GM23338 (cell line): ENCODE results near the gene FAM81B. TPM values are rescaled to one million over a fixed set of nuclear protein-coding genes. Genes with fewer than 3 reads are reported as not detected.

Source experiments
- ATAC-seq: fragments of 200-7000 bp; cut with Tn5 transposase; 3 replicates; pipeline ENCODE4 v1.9.1; 2020
- DNase-seq: peaks from one replicate; pipeline ENCODE4 v3.0.0-alpha.2; 2015; ENCODE audit warnings: low spot score
- H2AFZ ChIP-seq: fragments of 200-600 bp; sonication (generic); 2 replicates; pipeline ENCODE4 v1.8.0; 2016; ENCODE audit warnings: antibody characterized with exemption, mild to moderate bottlenecking, moderate library complexity
- H3F3A ChIP-seq: fragments of 200-600 bp; sonication (generic); replicated peaks from 2 replicates; pipeline ENCODE4 v1.8.0; 2017; ENCODE audit warnings: antibody characterized with exemption, mixed run types, low read depth
- H3K27ac ChIP-seq: fragments of 200-600 bp; sonication (generic); 2 replicates; pipeline ENCODE4 v1.6.1; 2016; ENCODE audit warnings: low read depth
- H3K27me3 ChIP-seq: fragments of 200-600 bp; sonication (generic); 2 replicates; pipeline ENCODE4 v1.8.0; 2016; ENCODE audit warnings: mild to moderate bottlenecking, mixed run types, moderate library complexity; ENCODE audit not compliant: insufficient read depth
- H3K36me3 ChIP-seq: fragments of 200-600 bp; sonication (generic); 2 replicates; pipeline ENCODE4 v1.8.0; 2016; ENCODE audit warnings: mild to moderate bottlenecking; ENCODE audit not compliant: insufficient read depth
- H3K4me1 ChIP-seq: fragments of 200-600 bp; sonication (generic); 2 replicates; pipeline ENCODE4 v1.8.0; 2016; ENCODE audit warnings: mild to moderate bottlenecking, moderate library complexity; ENCODE audit not compliant: insufficient read depth
- H3K4me2 ChIP-seq: fragments of 200-600 bp; sonication (generic); 2 replicates; pipeline ENCODE4 v1.7.1; 2017; ENCODE audit warnings: mixed run types
- H3K4me3 ChIP-seq: fragments of 200-600 bp; sonication (generic); 2 replicates; pipeline ENCODE4 v1.6.1; 2016; ENCODE audit warnings: mixed run types
- H3K79me2 ChIP-seq: fragments of 200-600 bp; sonication (generic); replicated peaks from 2 replicates; pipeline ENCODE4 v1.8.0; 2017; ENCODE audit warnings: mild to moderate bottlenecking; ENCODE audit not compliant: insufficient read depth
- H3K9me2 ChIP-seq: fragments of 200-600 bp; sonication (generic); 2 replicates; pipeline ENCODE4 v1.8.0; 2017; ENCODE audit not compliant: insufficient read depth
- H4K20me1 ChIP-seq: fragments of 200-600 bp; sonication (generic); replicated peaks from 2 replicates; pipeline ENCODE4 v1.8.0; 2017; ENCODE audit warnings: mild to moderate bottlenecking; ENCODE audit not compliant: insufficient read depth
- H3K27ac Mint-ChIP-seq: 2 replicates; pipeline ENCODE4 v1.8.0; 2020; ENCODE audit warnings: inconsistent platforms, mild to moderate bottlenecking, moderate library complexity, mixed read lengths
- H3K27me3 Mint-ChIP-seq: 3 replicates; pipeline ENCODE4 v1.8.0; 2022; ENCODE audit warnings: low read depth, mild to moderate bottlenecking, moderate library complexity, mixed read lengths, inconsistent platforms; ENCODE audit not compliant: insufficient read depth, poor library complexity
- H3K36me3 Mint-ChIP-seq: 3 replicates; pipeline ENCODE4 v1.8.0; 2021; ENCODE audit warnings: low read depth, mild to moderate bottlenecking, inconsistent platforms, moderate library complexity, mixed read lengths
- H3K4me1 Mint-ChIP-seq: 3 replicates; pipeline ENCODE4 v1.8.0; 2020; ENCODE audit warnings: mild to moderate bottlenecking, inconsistent platforms, mixed read lengths
- H3K4me3 Mint-ChIP-seq: 3 replicates; pipeline ENCODE4 v1.8.0; 2021; ENCODE audit warnings: moderate library complexity, mild to moderate bottlenecking, inconsistent platforms, mixed read lengths
- H3K9me3 Mint-ChIP-seq: 3 replicates; pipeline ENCODE4 v1.8.0; 2020; ENCODE audit warnings: moderate library complexity, mild to moderate bottlenecking, inconsistent platforms, mixed read lengths
- ETS1 ChIP-seq: IDR thresholded peaks from 2 replicates; pipeline ENCODE4 v1.6.1; 2016; ENCODE audit warnings: antibody characterized with exemption
- EZH2 ChIP-seq: fragments of 200-600 bp; sonication (generic); IDR thresholded peaks from one replicate; pipeline ENCODE4 v1.8.0; 2017; ENCODE audit warnings: antibody characterized with exemption, mild to moderate bottlenecking, low read depth; ENCODE audit not compliant: unreplicated experiment
- EZH2phosphoT487 ChIP-seq: fragments of 200-600 bp; sonication (generic); IDR thresholded peaks from one replicate; pipeline ENCODE4 v1.8.1; 2018; ENCODE audit warnings: antibody characterized with exemption; ENCODE audit not compliant: unreplicated experiment
- JUNB ChIP-seq: IDR thresholded peaks from one replicate; pipeline ENCODE4 v1.6.1; 2016; ENCODE audit warnings: antibody characterized with exemption; ENCODE audit not compliant: unreplicated experiment
- NANOG ChIP-seq: IDR thresholded peaks from 2 replicates; pipeline ENCODE4 v1.6.1; 2016; ENCODE audit warnings: antibody characterized with exemption, borderline replicate concordance
- POLR2AphosphoS5 ChIP-seq: IDR thresholded peaks from 2 replicates; pipeline ENCODE4 v1.6.1; 2016; ENCODE audit warnings: antibody characterized with exemption, low read depth
- REST ChIP-seq: IDR thresholded peaks from one replicate; pipeline ENCODE4 v1.6.1; 2018; ENCODE audit warnings: antibody characterized with exemption; ENCODE audit not compliant: unreplicated experiment
- STAT1 ChIP-seq: IDR thresholded peaks from one replicate; pipeline ENCODE4 v1.6.1; 2016; ENCODE audit warnings: antibody characterized with exemption; ENCODE audit not compliant: unreplicated experiment
- ZNF114 ChIP-seq: fragments of 250-450 bp; sonication (Bioruptor Pico); IDR thresholded peaks from 2 replicates; pipeline ENCODE4 v1.5.0; 2020; ENCODE audit warnings: mild to moderate bottlenecking, moderate library complexity
- ZNF331 ChIP-seq: fragments of 250-450 bp; sonication (Bioruptor Pico); IDR thresholded peaks from 2 replicates; pipeline ENCODE4 v1.5.0; 2020; ENCODE audit warnings: low read depth, mild to moderate bottlenecking, moderate library complexity
- ZNF462 ChIP-seq: fragments of 250-450 bp; sonication (Bioruptor Pico); IDR thresholded peaks from 2 replicates; pipeline ENCODE4 v1.5.0; 2020; ENCODE audit warnings: mild to moderate bottlenecking, moderate library complexity
- polyA plus RNA-seq: library from polyadenylated mRNA; unstranded; fragments of >200 nt; fragmentation: Nextera tagmentation; extraction: Ambion mirVana; gene quantifications from 2 replicates; pipeline ENCODE4 v1.2.1, GENCODE V29; 2016
- total RNA-seq: library from RNA; depleted of rRNA; stranded (reverse); fragments of >200 nt; shearing (Covaris generic); gene quantifications from 2 replicates; pipeline ENCODE4 v1.2.3, GENCODE V29; 2014
- TF ChIP-seq, protein P1 (sequence below), 2 experiments: fragments of 200-600 bp in 1 of 2; sonication (generic) in 1 of 2; conservative IDR thresholded peaks; 2 replicates each; pipeline versions ENCODE4 v1.5.1 to v1.6.1; 2016 to 2017; ENCODE audit warnings: antibody characterized with exemption in 2 of 2, low read depth in 2 of 2, mild to moderate bottlenecking in 2 of 2, moderate library complexity in 1 of 2

FAM81B gene
- total and polyA plus RNA-seq, 2 experiments from 2014 or later: 0.40 TPM; not detected in 1

GRCh38 chr5:95380103-95380628 lies 11.0 kb upstream of the FAM81B start (continued):
- TF ChIP-seq ZNF462 (CRISPR knock-in tag) (no peak), NANOG (no peak), EZH2phosphoT487 (no peak)

DNA sequence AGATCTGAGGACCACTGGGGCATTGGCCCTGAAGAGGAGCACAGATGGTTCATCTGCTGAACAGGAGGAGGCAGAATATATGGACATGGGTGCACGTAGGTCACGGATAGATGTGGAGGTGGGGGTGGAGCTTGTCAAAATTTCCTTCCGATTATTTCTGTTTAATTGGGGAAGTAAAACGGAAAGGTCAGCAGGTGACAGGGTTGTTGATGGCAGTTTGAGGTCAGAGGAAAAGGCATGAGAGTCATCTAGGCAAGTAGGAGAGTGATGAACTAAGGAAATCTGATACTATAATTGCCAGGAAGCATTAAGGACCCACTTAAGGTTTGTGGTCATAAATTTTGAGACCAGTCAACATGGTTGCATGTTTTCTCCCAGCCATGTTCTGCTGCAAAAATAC lies 8.4 kb upstream of the FAM81B start:
- Mint-ChIP-seq H3K9me3 (peaks cover 17% of the 10 kb centered on the region), H3K27me3 (no peaks in the 10 kb centered on the region), H3K27ac (no peak overlapping the region), H3K4me1 (no peaks in the 10 kb centered on the region), H3K4me3 (no peak overlapping the region), H3K36me3 (peaks cover 18% of the 10 kb centered on the region)
- H3K9me2 ChIP-seq: no peaks in the 10 kb centered on the region
- no peaks in the 10 kb centered on the region for H4K20me1 ChIP-seq
- H3K4me3 ChIP-seq: no peak overlapping the region
- DNase-seq: no peak
- no peak overlapping the region for H3K4me2 ChIP-seq
- H3K4me1 ChIP-seq: no peaks in the 10 kb centered on the region
- no peaks in the 10 kb centered on the region for H3K79me2 ChIP-seq
- 0 out of 2 replicates have a peak overlapping the region, but pooled peaks have one; percentile 23 for H2AFZ ChIP-seq
- no peak overlapping the region for H3K27ac ChIP-seq
- H3K36me3 ChIP-seq: peaks cover 6% of the 10 kb centered on the region; the same call in 1 of the 2 replicates
- ATAC-seq: no peak
- H3F3A ChIP-seq: no peaks in the 10 kb centered on the region
- H3K27me3 ChIP-seq: no peaks in the 10 kb centered on the region
- TF ChIP-seq STAT1: no peak
- no peak for TF ChIP-seq JUNB
- no peak for TF ChIP-seq ZNF114 (CRISPR knock-in tag)
- TF ChIP-seq REST: no peak
- TF ChIP-seq, protein P1, sequence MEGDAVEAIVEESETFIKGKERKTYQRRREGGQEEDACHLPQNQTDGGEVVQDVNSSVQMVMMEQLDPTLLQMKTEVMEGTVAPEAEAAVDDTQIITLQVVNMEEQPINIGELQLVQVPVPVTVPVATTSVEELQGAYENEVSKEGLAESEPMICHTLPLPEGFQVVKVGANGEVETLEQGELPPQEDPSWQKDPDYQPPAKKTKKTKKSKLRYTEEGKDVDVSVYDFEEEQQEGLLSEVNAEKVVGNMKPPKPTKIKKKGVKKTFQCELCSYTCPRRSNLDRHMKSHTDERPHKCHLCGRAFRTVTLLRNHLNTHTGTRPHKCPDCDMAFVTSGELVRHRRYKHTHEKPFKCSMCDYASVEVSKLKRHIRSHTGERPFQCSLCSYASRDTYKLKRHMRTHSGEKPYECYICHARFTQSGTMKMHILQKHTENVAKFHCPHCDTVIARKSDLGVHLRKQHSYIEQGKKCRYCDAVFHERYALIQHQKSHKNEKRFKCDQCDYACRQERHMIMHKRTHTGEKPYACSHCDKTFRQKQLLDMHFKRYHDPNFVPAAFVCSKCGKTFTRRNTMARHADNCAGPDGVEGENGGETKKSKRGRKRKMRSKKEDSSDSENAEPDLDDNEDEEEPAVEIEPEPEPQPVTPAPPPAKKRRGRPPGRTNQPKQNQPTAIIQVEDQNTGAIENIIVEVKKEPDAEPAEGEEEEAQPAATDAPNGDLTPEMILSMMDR (conservative IDR thresholded peaks at IDR 0.05; ENCODE audit: low read depth in 2 of 2): no peak
- TF ChIP-seq ZNF331 (CRISPR knock-in tag): no peak
- no peak for TF ChIP-seq POLR2AphosphoS5
- no peak for TF ChIP-seq EZH2
- TF ChIP-seq ETS1: no peak
